Right atrium auricular region (tissue), 2 donors: ENCODE data around the gene HPDL. TPM values are rescaled to one million over a fixed set of nuclear protein-coding genes. Genes with fewer than 3 reads are reported as not detected.
"Not testable (repeated sequence)": the region's sequence is repeated elsewhere in the genome, so short reads cannot be mapped to it uniquely, and the experiment has no call there.

Experiments
- DNase-seq: peaks from one replicate; pipeline ENCODE4 v3.0.0-alpha.2; 2019; ENCODE audit warnings: low spot score
- H3K27ac ChIP-seq, 2 donors: fragments of 200-600 bp; sonication (generic); 1 replicate in 1 of 2; 2 replicates in 1 of 2; pipeline ENCODE4 v1.5.1; 2016 to 2019
- H3K27me3 ChIP-seq, 2 donors: fragments of 200-600 bp; sonication (generic); one replicate each; pipeline versions ENCODE4 v1.5.1 to v1.6.0; 2017 to 2019
- H3K36me3 ChIP-seq: fragments of 200-600 bp; sonication (generic); one replicate; pipeline ENCODE4 v1.5.1; 2016
- H3K4me1 ChIP-seq, 2 donors: fragments of 200-600 bp; sonication (generic); one replicate each; pipeline versions ENCODE4 v1.5.1 to v1.6.0; 2017 to 2019
- H3K4me3 ChIP-seq, 2 donors: fragments of 200-600 bp; sonication (generic); 1 replicate in 1 of 2; 2 replicates in 1 of 2; pipeline ENCODE4 v1.5.1; 2017 to 2019; ENCODE audit warnings: mild to moderate bottlenecking in 1 of 2, moderate library complexity in 1 of 2
- H3K9me3 ChIP-seq, 2 donors: fragments of 200-600 bp; sonication (generic); one replicate each; pipeline ENCODE4 v1.5.1; 2019
- CTCF ChIP-seq, 2 donors: fragments of 200-600 bp; sonication (generic); IDR thresholded peaks; one replicate each; pipeline ENCODE4 v1.5.1; 2019; ENCODE audit warnings: antibody characterized with exemption in 2 of 2
- total RNA-seq, 2 donors: library from RNA; depleted of rRNA; stranded (reverse); fragments of >200 nt; gene quantifications; one replicate each; pipeline ENCODE4 v1.1.0, GENCODE V29; 2016

HPDL gene
- not detected for total RNA-seq

- Histone ChIP-seq H3K9me3 (no peaks in the 10 kb centered on the region), H3K27ac (no peak within 1 kb of the TSS), H3K4me3 (peak within 1 kb of the TSS; percentile 43 to 59), H3K4me1 (peaks cover 0 to 21% of the 10 kb centered on the region in 2 donors), H3K36me3 (peaks cover 3% of the 10 kb centered on the region), H3K27me3 (no peaks in the 10 kb centered on the region)
- no peak for TF ChIP-seq CTCF (IDR thresholded peaks at IDR 0.05)
- DNase-seq = no peak
Observed at GRCh38 chr1:45326627-45327623, at the start of gene HPDL. Gene HPDL (plus strand): TSS chr1:45326895. CDS start chr1:45327149, 254 bp downstream.

- no peak for TF ChIP-seq CTCF (IDR thresholded peaks at IDR 0.05)
- no peak overlapping the region for H3K27ac ChIP-seq
- H3K27me3 ChIP-seq = no peaks in the 10 kb centered on the region
- no peaks in the 10 kb centered on the region for H3K4me1 ChIP-seq
- H3K4me3 ChIP-seq = no peak overlapping the region
- no peaks in the 10 kb centered on the region for H3K36me3 ChIP-seq
- no peaks in the 10 kb centered on the region for H3K9me3 ChIP-seq
- no peak for DNase-seq
Observed at GRCh38 chr1:45282351-45282750, 44.3 kb upstream of the HPDL start.

- not testable (repeated sequence) for H3K36me3 ChIP-seq, H3K9me3 ChIP-seq, H3K4me1 ChIP-seq, H3K27ac ChIP-seq, H3K4me3 ChIP-seq, H3K27me3 ChIP-seq
- peak; percentile 30 for DNase-seq
Observed at GRCh38 chr1:45284858-45285257, 41.8 kb upstream of the HPDL start.

GRCh38 chr1:45286521-45286920, 40.2 kb upstream of the HPDL start:
- not testable (repeated sequence) for H3K27ac ChIP-seq, H3K27me3 ChIP-seq, H3K36me3 ChIP-seq, DNase-seq, H3K4me1 ChIP-seq, H3K9me3 ChIP-seq, H3K4me3 ChIP-seq

GRCh38 chr1:45291002-45291401, 35.7 kb upstream of the HPDL start:
- H3K27me3 ChIP-seq, H3K36me3 ChIP-seq, H3K27ac ChIP-seq, H3K4me3 ChIP-seq, H3K4me1 ChIP-seq, H3K9me3 ChIP-seq, DNase-seq: not testable (repeated sequence)

- Histone ChIP-seq H3K4me1 (no peaks in the 10 kb centered on the region), H3K27ac (no peak overlapping the region), H3K36me3 (no peaks in the 10 kb centered on the region), H3K9me3 (no peaks in the 10 kb centered on the region), H3K4me3 (no peak overlapping the region), H3K27me3 (no peaks in the 10 kb centered on the region)
- no peak for TF ChIP-seq CTCF (IDR thresholded peaks at IDR 0.05)
- no peak for DNase-seq
Observed at GRCh38 chr1:45291716-45292115, 35.0 kb upstream of the HPDL start.

- Histone ChIP-seq H3K4me3 (no peak overlapping the region), H3K4me1 (peaks cover 0 to under 1% of the 10 kb centered on the region in 2 donors), H3K27ac (no peak overlapping the region), H3K9me3 (no peaks in the 10 kb centered on the region), H3K27me3 (no peaks in the 10 kb centered on the region), H3K36me3 (no peaks in the 10 kb centered on the region)
- peak; percentile 11 for DNase-seq
- TF ChIP-seq CTCF (IDR thresholded peaks at IDR 0.05) = no peak
Observed at GRCh38 chr1:45297666-45298356, 28.9 kb upstream of the HPDL start.
